ENCODE data around the gene AOC2. TPM values are rescaled to one million over a fixed set of nuclear protein-coding genes. Genes with fewer than 3 reads are reported as not detected.
A peak's percentile ranks its signal among the peaks of the same experiment; 100 is the strongest.
"Not testable (repeated sequence)": the region's sequence is repeated elsewhere in the genome, so short reads cannot be mapped to it uniquely, and the experiment has no call there.

The AOC2 gene
- total RNA-seq, 1 experiment from 2014 or later: not detected

DNA sequence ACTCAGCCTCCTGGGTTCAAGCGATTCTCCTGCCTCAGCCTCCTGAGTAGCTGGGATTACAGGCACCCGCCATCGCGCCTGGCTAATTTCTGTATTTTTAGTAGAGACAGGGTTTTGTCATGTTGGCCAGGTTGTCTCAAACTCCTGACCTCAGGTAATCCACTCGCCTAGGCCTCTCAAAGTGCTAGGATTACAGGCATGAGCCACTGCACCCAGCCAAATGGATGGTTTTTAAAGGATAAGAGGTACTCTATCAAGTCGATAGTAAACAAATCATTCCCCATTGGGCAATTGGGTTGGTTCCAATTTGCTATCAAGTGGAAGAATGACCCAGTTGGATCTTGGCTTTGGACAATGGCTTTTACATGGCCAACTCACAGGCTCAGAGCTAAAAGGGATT is 37.3 kb downstream of the AOC2 start:
- not testable (repeated sequence) for DNase-seq (ENCODE audit: low spot score)

DNA sequence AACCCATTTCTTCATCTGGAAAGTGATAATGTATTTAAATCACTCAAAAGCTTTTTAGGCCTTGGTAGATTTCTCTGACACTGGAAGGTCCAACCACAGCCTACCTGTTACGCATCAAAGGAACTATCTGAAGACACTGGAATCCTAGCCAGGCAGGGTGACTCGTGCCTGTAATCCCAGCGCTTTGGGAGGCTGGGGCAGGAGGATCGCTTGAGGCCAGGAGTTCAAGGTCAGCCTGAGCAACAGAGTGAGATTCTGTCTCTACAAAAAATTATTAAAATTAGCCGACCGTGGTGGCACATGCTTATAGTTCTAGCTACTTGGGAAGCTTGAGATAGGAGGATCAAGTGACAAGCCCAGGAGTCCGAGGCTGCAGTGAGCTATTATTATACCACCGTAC is 37.8 kb downstream of the AOC2 start:
- no peak for DNase-seq (ENCODE audit: low spot score)

- peak; percentile 14 for DNase-seq (ENCODE audit: low spot score)
Observed at GRCh38 chr17:42883802-42884558, 39.6 kb downstream of the AOC2 start.

DNA sequence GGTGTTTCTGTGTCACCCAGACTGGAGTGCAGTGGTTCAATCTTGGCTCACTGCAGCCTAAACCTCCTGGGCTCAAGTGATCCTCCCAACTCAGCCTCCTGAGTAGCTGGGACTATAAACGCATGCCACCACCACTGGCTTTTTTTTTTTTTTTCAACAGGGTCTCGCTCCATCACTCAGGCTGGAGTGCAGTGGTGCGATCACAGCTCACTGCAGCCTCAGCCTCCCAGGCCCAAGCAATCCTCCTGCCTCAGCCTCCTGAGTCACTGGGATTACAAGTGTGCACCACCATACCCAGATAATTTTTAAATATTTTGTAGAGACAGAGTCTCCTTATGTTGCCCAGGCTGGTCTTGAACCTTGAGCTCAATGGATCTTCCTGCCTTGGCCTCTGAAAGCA is 41.4 kb downstream of the AOC2 start:
- not testable (repeated sequence) for DNase-seq (ENCODE audit: low spot score)

- no peak for DNase-seq (ENCODE audit: low spot score)
Observed at GRCh38 chr17:42886283-42887176, 42.1 kb downstream of the AOC2 start.

GRCh38 chr17:42889809-42890208 is 45.4 kb downstream of the AOC2 start:
- DNase-seq (ENCODE audit: low spot score): no peak

DNA sequence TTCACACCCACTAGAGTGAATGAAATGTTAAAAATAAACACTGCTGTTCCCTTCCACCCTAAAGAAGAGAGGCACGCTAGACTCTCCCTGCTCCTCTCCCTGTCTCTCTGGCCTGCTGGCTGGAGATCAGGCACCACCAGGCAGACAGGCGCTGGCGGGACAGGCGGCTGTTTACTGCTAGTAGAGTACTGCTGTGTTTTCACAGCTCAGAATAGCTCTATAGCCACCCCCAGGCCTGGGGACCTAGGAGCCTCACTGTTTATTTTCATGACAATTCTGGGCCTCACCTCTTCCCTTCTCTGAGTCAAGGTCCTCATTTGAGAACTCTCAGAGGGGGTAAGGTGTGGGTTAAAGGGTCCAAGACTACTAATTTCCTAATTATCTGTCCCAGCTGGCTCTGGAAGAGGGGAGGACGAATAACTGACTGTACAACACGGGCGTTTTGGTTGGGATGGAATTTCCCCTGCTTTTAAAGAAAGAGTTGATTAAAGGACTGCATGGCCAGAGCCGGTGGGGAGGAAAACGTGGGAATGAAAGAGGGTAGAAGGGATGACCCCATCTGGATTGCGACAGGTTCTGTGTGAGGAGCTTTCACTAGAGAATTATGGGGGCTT is 47.3 kb downstream of the AOC2 start:
- no peak for DNase-seq (ENCODE audit: low spot score)

DNA sequence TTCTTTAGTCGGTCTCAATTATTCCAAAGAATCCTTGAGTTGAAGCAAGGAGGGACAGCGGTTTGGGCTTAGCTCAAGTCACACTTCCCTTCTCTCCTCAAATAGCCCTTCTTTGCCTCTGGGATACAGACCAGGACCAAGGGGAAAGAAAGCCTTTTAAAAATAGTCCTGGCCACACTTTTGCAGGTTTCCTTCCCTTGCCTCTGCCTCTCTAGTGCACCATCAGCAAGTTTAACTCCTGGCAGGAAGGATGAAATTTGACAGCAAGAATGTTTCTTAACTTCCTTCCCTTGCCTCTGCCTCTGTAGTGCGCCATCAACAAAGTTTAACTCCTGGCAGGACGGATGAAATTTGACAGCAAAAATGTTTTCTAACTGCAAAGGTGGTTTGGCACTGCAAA is 49.0 kb downstream of the AOC2 start:
- DNase-seq (ENCODE audit: low spot score): no peak

GRCh38 chr17:42894283-42895184 is 50.2 kb downstream of the AOC2 start:
- no peak for DNase-seq (ENCODE audit: low spot score)

- DNase-seq (ENCODE audit: low spot score): peak; percentile 84
Observed at GRCh38 chr17:42895185-42895555, 50.8 kb downstream of the AOC2 start.

DNA sequence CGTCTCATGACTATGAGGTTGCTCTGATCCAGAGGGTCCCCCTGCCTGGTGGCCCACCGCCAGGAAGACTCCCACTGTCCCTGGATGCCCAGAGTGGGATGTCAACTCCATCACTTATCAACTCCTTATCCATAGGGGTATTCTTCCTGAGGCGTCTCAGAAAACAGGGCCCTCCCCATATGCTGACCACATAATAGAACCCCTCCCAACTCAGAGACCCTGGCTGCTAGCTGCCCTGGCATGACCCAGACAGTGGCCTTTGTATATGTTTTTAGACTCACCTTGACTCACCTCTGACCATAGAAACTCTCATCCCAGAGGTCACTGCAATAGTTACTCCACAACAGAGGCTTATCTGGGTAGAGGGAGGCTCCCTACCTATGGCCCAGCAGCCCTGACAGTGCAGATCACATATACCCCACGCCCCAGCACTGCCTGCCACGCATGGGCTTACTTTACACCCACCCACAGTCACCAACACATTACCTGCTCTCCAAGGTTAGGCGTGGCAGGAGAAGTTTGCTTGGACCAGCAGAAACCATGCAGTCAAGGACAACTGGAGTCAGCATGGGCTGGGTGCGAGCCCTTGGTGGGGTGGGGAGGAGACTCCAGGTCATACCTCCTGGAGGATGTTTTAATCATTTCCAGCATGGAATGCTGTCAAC is 53.9 kb downstream of the AOC2 start:
- no peak for DNase-seq (ENCODE audit: low spot score)

DNA sequence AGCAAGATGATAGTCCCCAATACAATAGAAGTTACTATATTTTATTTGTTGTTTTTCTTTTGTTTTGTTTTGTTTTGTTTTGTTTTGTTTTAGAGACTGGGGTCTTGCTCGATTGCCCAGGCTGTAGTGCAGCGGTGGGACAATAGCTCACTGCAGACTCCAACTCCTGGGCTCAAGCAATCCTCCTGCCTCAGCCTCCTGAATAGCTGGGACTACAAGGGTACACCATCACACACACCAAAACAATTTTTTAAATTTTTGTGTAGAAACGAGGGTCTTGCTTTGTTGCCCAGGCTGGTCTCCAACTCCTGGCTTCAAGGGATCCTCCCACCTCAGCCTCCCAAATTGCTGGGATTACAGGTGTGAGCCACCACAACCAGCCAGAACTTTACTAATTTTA is 55.6 kb downstream of the AOC2 start:
- not testable (repeated sequence) for DNase-seq (ENCODE audit: low spot score)

Other genes starting within 250 kb of the AOC2 start
- gene RETREG3, start 235.2 kb upstream of the AOC2 start, total RNA-seq (2014; rRNA removed; shearing (Covaris generic)): 62.3 and 63.0 TPM in 2 replicates
- 157 and 159 TPM in 2 replicates for gene TUBG1, start 234.9 kb upstream of the AOC2 start, total RNA-seq (2014; rRNA removed; shearing (Covaris generic))
- gene TUBG2, start 185.3 kb upstream of the AOC2 start, total RNA-seq (2014; rRNA removed; shearing (Covaris generic)): 21.8 and 34.1 TPM in 2 replicates
- gene PLEKHH3, start 167.6 kb upstream of the AOC2 start, total RNA-seq (2014; rRNA removed; shearing (Covaris generic)): 32.8 and 37.0 TPM in 2 replicates
- 2.7 and 3.6 TPM in 2 replicates for gene CCR10, start 162.7 kb upstream of the AOC2 start, total RNA-seq (2014; rRNA removed; shearing (Covaris generic))
- 19.2 and 20.8 TPM in 2 replicates for gene CNTNAP1, start 162.0 kb upstream of the AOC2 start, total RNA-seq (2014; rRNA removed; shearing (Covaris generic))
- 7.2 and 10.3 TPM in 2 replicates for gene EZH1, start 99.5 kb upstream of the AOC2 start, total RNA-seq (2014; rRNA removed; shearing (Covaris generic))
- gene RAMP2, start 83.4 kb upstream of the AOC2 start, total RNA-seq (2014; rRNA removed; shearing (Covaris generic)): not detected in 2 replicates
- 174 and 181 TPM in 2 replicates for gene VPS25, start 71.1 kb upstream of the AOC2 start, total RNA-seq (2014; rRNA removed; shearing (Covaris generic))
- gene WNK4, start 64.0 kb upstream of the AOC2 start, total RNA-seq (2014; rRNA removed; shearing (Covaris generic)): 0.34 and 0.50 TPM in 2 replicates
- gene COA3, start 45.9 kb upstream of the AOC2 start, total RNA-seq (2014; rRNA removed; shearing (Covaris generic)): 112 and 122 TPM in 2 replicates
- 0.03 and 0.29 TPM in 2 replicates for gene CNTD1, start 45.7 kb upstream of the AOC2 start, total RNA-seq (2014; rRNA removed; shearing (Covaris generic))
- gene BECN1, start 20.3 kb upstream of the AOC2 start, total RNA-seq (2014; rRNA removed; shearing (Covaris generic)): 113 and 134 TPM in 2 replicates
- gene PSME3, start 11.2 kb upstream of the AOC2 start, total RNA-seq (2014; rRNA removed; shearing (Covaris generic)): 185 and 217 TPM in 2 replicates
- 0.09 and 0.41 TPM in 2 replicates for gene AOC3, start 6.6 kb downstream of the AOC2 start, total RNA-seq (2014; rRNA removed; shearing (Covaris generic))
- gene G6PC1, start 56.2 kb downstream of the AOC2 start, total RNA-seq (2014; rRNA removed; shearing (Covaris generic)): not detected in 2 replicates
- 37.4 and 42.1 TPM in 2 replicates for gene AARSD1, start 119.9 kb downstream of the AOC2 start, total RNA-seq (2014; rRNA removed; shearing (Covaris generic))
- 0.41 and 0.43 TPM in 2 replicates for gene PTGES3L, start 135.5 kb downstream of the AOC2 start, total RNA-seq (2014; rRNA removed; shearing (Covaris generic))
- 7.4 and 8.5 TPM in 2 replicates for gene RUNDC1, start 136.0 kb downstream of the AOC2 start, total RNA-seq (2014; rRNA removed; shearing (Covaris generic))
- gene RPL27, start 153.8 kb downstream of the AOC2 start, total RNA-seq (2014; rRNA removed; shearing (Covaris generic)): 1,148 and 1,169 TPM in 2 replicates
- 79.5 and 84.2 TPM in 2 replicates for gene IFI35, start 162.2 kb downstream of the AOC2 start, total RNA-seq (2014; rRNA removed; shearing (Covaris generic))
- gene VAT1, start 177.8 kb downstream of the AOC2 start, total RNA-seq (2014; rRNA removed; shearing (Covaris generic)): 362 and 414 TPM in 2 replicates
- gene RND2, start 180.7 kb downstream of the AOC2 start, total RNA-seq (2014; rRNA removed; shearing (Covaris generic)): 0.05 TPM in 1 of 2 replicates, not detected in the other

Data from A172 (cell line).